Measurements from ENCODE around the gene CIROP.

Gene CIROP

GRCh38 chr14:23060536-23061260 lies 44.1 kb downstream of the CIROP start:
- no peak for DNase-seq (ENCODE audit: low spot score in 2 of 2)
- no peak for ATAC-seq (replicated peaks; ENCODE audit: extremely low read depth, poor library complexity, severe bottlenecking)
- peaks cover 28% of the 10 kb centered on the region for H3K4me1 Mint-ChIP-seq
- H3K27ac Mint-ChIP-seq (ENCODE audit: low read depth): no peak overlapping the region
- H3K36me3 Mint-ChIP-seq (ENCODE audit: insufficient read depth): peaks cover 61% of the 10 kb centered on the region
- H3K4me3 Mint-ChIP-seq: no peak overlapping the region
- H3K9me3 Mint-ChIP-seq: no peaks in the 10 kb centered on the region
- no peaks in the 10 kb centered on the region for H3K27me3 Mint-ChIP-seq

- H3K27me3 Mint-ChIP-seq: no peaks in the 10 kb centered on the region
- H3K36me3 Mint-ChIP-seq (ENCODE audit: insufficient read depth): peaks cover 45% of the 10 kb centered on the region
- no peak for ATAC-seq (replicated peaks; ENCODE audit: extremely low read depth, poor library complexity, severe bottlenecking)
- H3K27ac Mint-ChIP-seq (ENCODE audit: low read depth): no peak overlapping the region
- peak overlapping the region; percentile 83 for H3K4me3 Mint-ChIP-seq
- no peak for DNase-seq (ENCODE audit: low spot score in 2 of 2)
- no peaks in the 10 kb centered on the region for H3K9me3 Mint-ChIP-seq
- H3K4me1 Mint-ChIP-seq: peaks cover 26% of the 10 kb centered on the region
Measured at GRCh38 chr14:23058654-23059504, 45.9 kb downstream of the CIROP start.

GRCh38 chr14:23057757-23058653 lies 46.8 kb downstream of the CIROP start:
- no peaks in the 10 kb centered on the region for H3K27me3 Mint-ChIP-seq

GRCh38 chr14:23056956-23057756 lies 47.6 kb downstream of the CIROP start, which contains the start of gene CDH24:
Gene CDH24 (minus strand): TSS chr14:23057520. CDS start chr14:23055733, 1,787 bp downstream.
- peak within 1 kb of the TSS; percentile 83 for H3K4me3 Mint-ChIP-seq
- no peaks in the 10 kb centered on the region for H3K27me3 Mint-ChIP-seq
- DNase-seq (ENCODE audit: low spot score in 2 of 2) (peak; percentile 34 to 39), ATAC-seq (replicated peaks; ENCODE audit: extremely low read depth, poor library complexity, severe bottlenecking) (peak; percentile 61)
- peaks cover 21% of the 10 kb centered on the region for H3K4me1 Mint-ChIP-seq
- H3K36me3 Mint-ChIP-seq (ENCODE audit: insufficient read depth): peaks cover 32% of the 10 kb centered on the region
- peak within 1 kb of the TSS; percentile 78 for H3K27ac Mint-ChIP-seq (ENCODE audit: low read depth)
- H3K9me3 Mint-ChIP-seq: no peaks in the 10 kb centered on the region

More at GRCh38 chr14:23057757-23058653, 46.8 kb downstream of the CIROP start:
- ATAC-seq (replicated peaks; ENCODE audit: extremely low read depth, poor library complexity, severe bottlenecking): peak; percentile 81
- Mint-ChIP-seq H3K36me3 (ENCODE audit: insufficient read depth) (peaks cover 40% of the 10 kb centered on the region), H3K9me3 (no peaks in the 10 kb centered on the region), H3K4me3 (peak overlapping the region; percentile 83), H3K4me1 (peaks cover 21% of the 10 kb centered on the region), H3K27ac (ENCODE audit: low read depth) (peak overlapping the region; percentile 49)
- peak; percentile 77 to 85 for DNase-seq (ENCODE audit: low spot score in 2 of 2)

- H3K4me3 Mint-ChIP-seq: peak overlapping the region; percentile 83
- peaks cover 27% of the 10 kb centered on the region for H3K36me3 Mint-ChIP-seq (ENCODE audit: insufficient read depth)
- no peaks in the 10 kb centered on the region for H3K9me3 Mint-ChIP-seq
- peaks cover 21% of the 10 kb centered on the region for H3K4me1 Mint-ChIP-seq
- H3K27ac Mint-ChIP-seq (ENCODE audit: low read depth): peak overlapping the region; percentile 78
- H3K27me3 Mint-ChIP-seq: no peaks in the 10 kb centered on the region
- peak; percentile 44 to 58 for DNase-seq (ENCODE audit: low spot score in 2 of 2)
- peak; percentile 59 for ATAC-seq (replicated peaks; ENCODE audit: extremely low read depth, poor library complexity, severe bottlenecking)
Measured at GRCh38 chr14:23056145-23056955, 48.4 kb downstream of the CIROP start.

GRCh38 chr14:23055621-23056144 lies 49.1 kb downstream of the CIROP start:
- Mint-ChIP-seq H3K4me3 (peak overlapping the region; percentile 83), H3K36me3 (ENCODE audit: insufficient read depth) (peaks cover 21% of the 10 kb centered on the region), H3K4me1 (peaks cover 21% of the 10 kb centered on the region), H3K27ac (ENCODE audit: low read depth) (peak overlapping the region; percentile 78), H3K9me3 (no peaks in the 10 kb centered on the region), H3K27me3 (no peaks in the 10 kb centered on the region)
- ATAC-seq (replicated peaks; ENCODE audit: extremely low read depth, poor library complexity, severe bottlenecking): no peak
- no peak for DNase-seq (ENCODE audit: low spot score in 2 of 2)

- H3K4me3 Mint-ChIP-seq: no peak overlapping the region
- no peaks in the 10 kb centered on the region for H3K27me3 Mint-ChIP-seq
- no peak overlapping the region for H3K27ac Mint-ChIP-seq (ENCODE audit: low read depth)
- H3K4me1 Mint-ChIP-seq: peaks cover 21% of the 10 kb centered on the region
- H3K36me3 Mint-ChIP-seq (ENCODE audit: insufficient read depth): peaks cover 17% of the 10 kb centered on the region
- H3K9me3 Mint-ChIP-seq: no peaks in the 10 kb centered on the region
- DNase-seq (ENCODE audit: low spot score in 2 of 2) (no peak), ATAC-seq (replicated peaks; ENCODE audit: extremely low read depth, poor library complexity, severe bottlenecking) (no peak)
Measured at GRCh38 chr14:23055147-23055550, 49.6 kb downstream of the CIROP start.

- Mint-ChIP-seq H3K4me3 (no peak overlapping the region), H3K27ac (ENCODE audit: low read depth) (no peak overlapping the region), H3K27me3 (no peaks in the 10 kb centered on the region), H3K36me3 (ENCODE audit: insufficient read depth) (peaks cover 12% of the 10 kb centered on the region), H3K9me3 (no peaks in the 10 kb centered on the region), H3K4me1 (peaks cover 21% of the 10 kb centered on the region)
- no peak for DNase-seq (ENCODE audit: low spot score in 2 of 2)
- no peak for ATAC-seq (replicated peaks; ENCODE audit: extremely low read depth, poor library complexity, severe bottlenecking)
Measured at GRCh38 chr14:23054000-23054811, 50.6 kb downstream of the CIROP start.

- no peaks in the 10 kb centered on the region for H3K27me3 Mint-ChIP-seq
- peaks cover 7% of the 10 kb centered on the region for H3K36me3 Mint-ChIP-seq (ENCODE audit: insufficient read depth)
- no peak overlapping the region for H3K27ac Mint-ChIP-seq (ENCODE audit: low read depth)
- H3K4me1 Mint-ChIP-seq: peaks cover 21% of the 10 kb centered on the region
- no peak for ATAC-seq (replicated peaks; ENCODE audit: extremely low read depth, poor library complexity, severe bottlenecking)
- H3K9me3 Mint-ChIP-seq: no peaks in the 10 kb centered on the region
- H3K4me3 Mint-ChIP-seq: no peak overlapping the region
- no peak for DNase-seq (ENCODE audit: low spot score in 2 of 2)
Measured at GRCh38 chr14:23053426-23053825, 51.4 kb downstream of the CIROP start.

GRCh38 chr14:23052671-23053070 lies 52.1 kb downstream of the CIROP start:
- no peak overlapping the region for H3K27ac Mint-ChIP-seq (ENCODE audit: low read depth)
- no peak for ATAC-seq (replicated peaks; ENCODE audit: extremely low read depth, poor library complexity, severe bottlenecking)
- no peaks in the 10 kb centered on the region for H3K9me3 Mint-ChIP-seq
- peaks cover 15% of the 10 kb centered on the region for H3K4me1 Mint-ChIP-seq
- H3K36me3 Mint-ChIP-seq (ENCODE audit: insufficient read depth): peaks cover 1% of the 10 kb centered on the region
- no peak overlapping the region for H3K4me3 Mint-ChIP-seq
- H3K27me3 Mint-ChIP-seq: no peaks in the 10 kb centered on the region
- no peak for DNase-seq (ENCODE audit: low spot score in 2 of 2)

Measured in central memory CD8-positive, alpha-beta T cell (primary cell).